Measurements from ENCODE around the gene FST.

The FST gene

DNA sequence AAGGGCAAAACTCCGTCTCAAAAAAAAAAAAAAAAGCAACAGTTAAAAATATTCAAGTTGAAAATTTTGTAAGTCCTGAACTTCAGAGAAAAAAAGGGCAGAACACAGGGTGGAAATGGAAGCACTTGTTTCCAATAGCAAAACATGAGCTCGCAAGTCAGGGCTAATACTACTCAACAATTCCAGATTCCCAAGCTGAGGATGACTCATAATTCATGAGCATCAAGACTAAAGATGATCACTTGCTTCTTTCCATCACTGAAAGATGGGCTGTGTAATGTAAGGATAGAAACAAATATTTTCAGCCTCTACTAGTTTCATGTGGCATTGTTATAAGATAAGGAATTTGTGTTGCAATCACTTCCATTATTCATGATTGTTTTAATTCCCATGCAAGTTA lies 33.5 kb upstream of the FST start:
- no peaks in the 10 kb centered on the region for H3K36me3 ChIP-seq (replicated peaks; ENCODE audit: insufficient read depth, low read length)
- H3K9me2 ChIP-seq (replicated peaks; ENCODE audit: insufficient read depth, low read length) = no peaks in the 10 kb centered on the region
- H3K27me3 ChIP-seq (replicated peaks; ENCODE audit: insufficient read depth, low read length) = no peaks in the 10 kb centered on the region
- no peak for DNase-seq
- H3F3A ChIP-seq (ENCODE audit: insufficient read depth, low read length) = no peaks in the 10 kb centered on the region
- no peaks in the 10 kb centered on the region for H3K4me1 ChIP-seq (ENCODE audit: low read length)
- no peak overlapping the region for H3K4me3 ChIP-seq (ENCODE audit: low read length)
- H4K20me1 ChIP-seq (ENCODE audit: insufficient read depth, low read length) = no peaks in the 10 kb centered on the region
- H3K27ac ChIP-seq (ENCODE audit: low read length) = no peak overlapping the region
- no peaks in the 10 kb centered on the region for H3K79me2 ChIP-seq (ENCODE audit: low read length)
- no peak for TF ChIP-seq EZH2phosphoT487 (IDR thresholded peaks at IDR 0.05; ENCODE audit: low read length)
- no peak for TF ChIP-seq EZH2 (optimal IDR thresholded peaks at IDR 0.05; ENCODE audit: low read depth, low read length)
- TF ChIP-seq, protein P1, sequence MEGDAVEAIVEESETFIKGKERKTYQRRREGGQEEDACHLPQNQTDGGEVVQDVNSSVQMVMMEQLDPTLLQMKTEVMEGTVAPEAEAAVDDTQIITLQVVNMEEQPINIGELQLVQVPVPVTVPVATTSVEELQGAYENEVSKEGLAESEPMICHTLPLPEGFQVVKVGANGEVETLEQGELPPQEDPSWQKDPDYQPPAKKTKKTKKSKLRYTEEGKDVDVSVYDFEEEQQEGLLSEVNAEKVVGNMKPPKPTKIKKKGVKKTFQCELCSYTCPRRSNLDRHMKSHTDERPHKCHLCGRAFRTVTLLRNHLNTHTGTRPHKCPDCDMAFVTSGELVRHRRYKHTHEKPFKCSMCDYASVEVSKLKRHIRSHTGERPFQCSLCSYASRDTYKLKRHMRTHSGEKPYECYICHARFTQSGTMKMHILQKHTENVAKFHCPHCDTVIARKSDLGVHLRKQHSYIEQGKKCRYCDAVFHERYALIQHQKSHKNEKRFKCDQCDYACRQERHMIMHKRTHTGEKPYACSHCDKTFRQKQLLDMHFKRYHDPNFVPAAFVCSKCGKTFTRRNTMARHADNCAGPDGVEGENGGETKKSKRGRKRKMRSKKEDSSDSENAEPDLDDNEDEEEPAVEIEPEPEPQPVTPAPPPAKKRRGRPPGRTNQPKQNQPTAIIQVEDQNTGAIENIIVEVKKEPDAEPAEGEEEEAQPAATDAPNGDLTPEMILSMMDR (IDR thresholded peaks at IDR 0.05; ENCODE audit: low read length) = no peak
- no peak overlapping the region for H3K9ac ChIP-seq (ENCODE audit: low read length)
- H3K9me3 ChIP-seq (replicated peaks; ENCODE audit: insufficient read depth, low read length) = no peaks in the 10 kb centered on the region
- H3K4me2 ChIP-seq (ENCODE audit: low read depth, low read length) = no peak overlapping the region
- H2AFZ ChIP-seq (ENCODE audit: low read length) = no peak overlapping the region

DNA sequence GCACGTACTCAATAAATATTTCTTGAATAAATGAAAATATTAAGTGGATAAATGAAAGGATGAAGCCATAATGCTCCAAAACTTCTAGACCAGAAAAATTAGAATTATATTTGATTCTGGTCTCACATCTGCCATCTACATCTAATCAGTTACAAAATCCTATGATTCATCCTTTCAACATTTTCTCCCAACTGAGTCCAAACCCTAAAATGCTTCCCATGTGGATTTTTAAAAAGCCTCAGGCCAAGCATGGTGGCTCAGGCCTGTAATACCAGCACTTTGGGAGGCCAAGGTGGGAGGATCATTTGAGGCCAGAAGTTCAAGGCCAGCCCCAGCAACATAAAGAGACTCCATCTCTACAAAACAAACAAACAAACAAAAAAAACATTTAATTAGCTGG lies 31.6 kb upstream of the FST start:
- Histone ChIP-seq H3F3A (ENCODE audit: insufficient read depth, low read length) (no peaks in the 10 kb centered on the region), H3K4me1 (ENCODE audit: low read length) (no peaks in the 10 kb centered on the region), H4K20me1 (ENCODE audit: insufficient read depth, low read length) (no peaks in the 10 kb centered on the region), H3K9ac (ENCODE audit: low read length) (no peak overlapping the region), H3K36me3 (replicated peaks; ENCODE audit: insufficient read depth, low read length) (no peaks in the 10 kb centered on the region), H3K27ac (ENCODE audit: low read length) (no peak overlapping the region), H3K4me3 (ENCODE audit: low read length) (no peak overlapping the region), H3K9me2 (replicated peaks; ENCODE audit: insufficient read depth, low read length) (no peaks in the 10 kb centered on the region), H3K9me3 (replicated peaks; ENCODE audit: insufficient read depth, low read length) (no peaks in the 10 kb centered on the region), H3K79me2 (ENCODE audit: low read length) (no peaks in the 10 kb centered on the region), H2AFZ (ENCODE audit: low read length) (no peak overlapping the region), H3K27me3 (replicated peaks; ENCODE audit: insufficient read depth, low read length) (no peaks in the 10 kb centered on the region), H3K4me2 (ENCODE audit: low read depth, low read length) (no peak overlapping the region)
- no peak for DNase-seq
- no peak for TF ChIP-seq EZH2 (optimal IDR thresholded peaks at IDR 0.05; ENCODE audit: low read depth, low read length)
- no peak for TF ChIP-seq EZH2phosphoT487 (IDR thresholded peaks at IDR 0.05; ENCODE audit: low read length)
- TF ChIP-seq, protein P1 (IDR thresholded peaks at IDR 0.05; ENCODE audit: low read length) = no peak

DNA sequence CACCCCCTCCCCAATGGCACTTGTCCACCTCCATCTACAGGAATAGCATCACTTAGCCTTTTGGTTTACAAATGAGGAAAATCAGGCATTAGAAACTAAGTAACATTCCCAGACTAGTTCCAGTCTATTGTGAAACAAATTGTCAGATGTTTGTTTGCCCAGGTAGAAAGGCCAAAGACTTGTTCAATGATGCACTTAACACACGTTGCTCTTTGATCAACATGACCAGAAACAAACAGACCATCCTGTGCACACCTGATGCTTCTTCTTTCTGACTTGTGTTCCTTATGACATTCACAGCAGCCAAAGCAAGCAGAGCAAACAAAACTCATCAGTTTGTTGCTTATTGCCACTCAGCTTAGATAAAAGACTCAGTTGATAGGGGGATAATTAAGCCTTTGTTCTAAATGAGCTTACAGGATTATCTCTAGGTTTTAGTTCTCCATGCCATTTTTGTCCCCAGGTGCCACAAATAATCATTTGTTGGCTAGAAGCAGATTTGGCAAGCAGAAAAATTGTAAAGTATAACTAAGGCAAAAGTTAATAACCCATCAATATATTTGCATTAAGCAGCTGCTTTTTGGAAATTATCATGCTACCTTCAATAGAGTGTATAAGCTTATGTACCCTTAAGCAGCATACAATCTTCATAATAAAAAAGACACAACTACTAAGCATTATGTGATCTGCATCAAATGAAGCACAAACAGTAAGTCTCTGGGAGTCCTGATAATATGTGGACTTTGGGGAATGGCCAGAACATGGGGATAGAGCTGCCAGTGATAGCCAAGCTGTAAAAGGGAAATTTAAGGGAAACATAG lies 26.3 kb upstream of the FST start:
- no peaks in the 10 kb centered on the region for H3K36me3 ChIP-seq (replicated peaks; ENCODE audit: insufficient read depth, low read length)
- H3K9me2 ChIP-seq (replicated peaks; ENCODE audit: insufficient read depth, low read length) = no peaks in the 10 kb centered on the region
- DNase-seq = no peak
- H3K9ac ChIP-seq (ENCODE audit: low read length) = no peak overlapping the region
- no peak overlapping the region for H3K4me2 ChIP-seq (ENCODE audit: low read depth, low read length)
- H3K79me2 ChIP-seq (ENCODE audit: low read length) = no peaks in the 10 kb centered on the region
- H3F3A ChIP-seq (ENCODE audit: insufficient read depth, low read length) = no peaks in the 10 kb centered on the region
- no peak overlapping the region for H3K27ac ChIP-seq (ENCODE audit: low read length)
- no peaks in the 10 kb centered on the region for H3K27me3 ChIP-seq (replicated peaks; ENCODE audit: insufficient read depth, low read length)
- TF ChIP-seq EZH2phosphoT487 (IDR thresholded peaks at IDR 0.05; ENCODE audit: low read length) (no peak), EZH2 (optimal IDR thresholded peaks at IDR 0.05; ENCODE audit: low read depth, low read length) (no peak)
- TF ChIP-seq, protein P1 (IDR thresholded peaks at IDR 0.05; ENCODE audit: low read length) = no peak
- no peaks in the 10 kb centered on the region for H3K4me1 ChIP-seq (ENCODE audit: low read length)
- no peaks in the 10 kb centered on the region for H4K20me1 ChIP-seq (ENCODE audit: insufficient read depth, low read length)
- no peak overlapping the region for H3K4me3 ChIP-seq (ENCODE audit: low read length)
- no peak overlapping the region for H2AFZ ChIP-seq (ENCODE audit: low read length)
- H3K9me3 ChIP-seq (replicated peaks; ENCODE audit: insufficient read depth, low read length) = no peaks in the 10 kb centered on the region
